T1000 (cell line): ENCODE data around the gene KIF7.
"Not testable (repeated sequence)": the region's sequence is repeated elsewhere in the genome, so short reads cannot be mapped to it uniquely, and the experiment has no call there.

Experiments
- DNase-seq: peaks from one replicate; lab custom pipeline; 2025; ENCODE audit warnings: mixed read lengths; lab: John Stamatoyannopoulos, UW

Gene KIF7

DNA sequence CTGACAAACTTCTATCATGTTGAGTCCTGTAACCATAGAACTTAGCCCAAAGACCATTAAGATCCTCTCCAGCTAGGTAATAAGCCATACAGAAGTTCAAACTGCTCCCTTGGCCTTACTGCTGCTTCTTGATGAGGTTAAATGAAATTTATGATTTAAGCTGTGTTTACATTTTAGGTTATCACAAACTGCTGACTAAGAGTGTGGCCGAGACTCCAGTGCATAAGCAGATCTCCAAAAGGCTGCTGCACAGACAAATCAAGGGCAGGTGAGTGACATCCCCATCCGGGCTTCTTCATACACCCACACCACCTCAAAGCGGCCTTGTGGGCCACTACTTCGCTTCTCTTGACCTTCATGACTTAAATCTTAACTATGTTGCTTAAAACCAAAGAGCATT lies 39.0 kb downstream of the KIF7 start:
- no peak for DNase-seq

GRCh38 chr15:89615135-89615534 lies 40.1 kb downstream of the KIF7 start:
- no peak for DNase-seq

DNA sequence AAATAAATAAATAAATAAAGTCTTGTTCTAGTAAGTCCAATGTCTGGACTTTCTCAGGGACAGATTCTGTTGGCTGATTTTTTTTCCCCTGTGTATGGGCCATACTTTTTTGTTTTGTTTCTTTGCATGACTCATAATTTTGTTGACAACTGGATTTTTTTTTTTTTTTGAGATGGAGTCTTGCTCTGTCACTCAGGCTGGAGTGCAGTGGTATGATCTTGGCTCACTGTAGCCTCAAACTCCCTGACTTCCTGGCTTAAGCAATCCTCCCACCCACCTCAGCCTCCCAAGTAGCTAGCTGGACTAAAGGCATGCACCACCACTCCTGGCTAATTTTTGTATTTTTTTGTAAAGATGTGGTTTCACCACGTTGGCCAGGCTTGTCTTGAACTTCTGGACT lies 41.1 kb downstream of the KIF7 start:
- no peak for DNase-seq

GRCh38 chr15:89613031-89613430 lies 42.2 kb downstream of the KIF7 start:
- no peak for DNase-seq

- no peak for DNase-seq
Observed at GRCh38 chr15:89611317-89611716, 44.0 kb downstream of the KIF7 start.

DNA sequence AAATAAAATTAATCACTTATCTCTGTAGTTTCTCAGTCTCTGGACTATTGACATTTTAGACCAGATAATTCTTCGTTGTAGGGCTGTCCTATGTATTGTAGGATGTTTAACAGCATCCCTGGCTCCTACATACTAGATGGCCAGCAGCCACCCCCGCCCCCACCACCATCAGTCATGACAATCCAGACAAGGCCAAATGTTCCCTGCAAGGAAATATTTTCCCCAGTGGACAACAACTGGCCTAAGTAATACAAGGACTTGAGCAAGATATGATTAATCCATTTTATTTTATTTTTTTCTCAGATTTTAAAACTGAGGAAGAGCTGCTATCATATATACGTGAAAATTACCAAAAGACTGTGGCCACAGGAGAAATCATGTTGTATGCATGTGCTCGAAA lies 56.2 kb downstream of the KIF7 start:
- DNase-seq = no peak

DNA sequence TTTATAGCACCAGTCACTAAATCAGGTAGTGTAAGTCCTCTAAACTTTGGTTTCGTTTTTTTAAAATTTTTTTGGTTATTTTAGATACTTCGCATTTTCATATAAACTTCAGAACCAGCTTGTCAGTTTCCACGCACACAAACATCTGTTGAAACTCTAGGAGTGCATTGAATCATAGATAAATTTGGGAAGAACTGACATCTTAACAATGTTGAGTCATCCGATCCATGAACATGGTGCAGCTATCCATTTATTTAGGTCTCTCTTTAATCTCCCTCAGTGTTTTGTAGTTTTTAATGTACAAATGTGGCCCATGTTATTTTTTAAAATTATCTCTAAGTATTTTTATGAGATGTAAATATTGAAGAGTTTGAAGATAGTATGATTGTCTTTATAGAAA lies 62.2 kb downstream of the KIF7 start:
- DNase-seq = no peak

DNA sequence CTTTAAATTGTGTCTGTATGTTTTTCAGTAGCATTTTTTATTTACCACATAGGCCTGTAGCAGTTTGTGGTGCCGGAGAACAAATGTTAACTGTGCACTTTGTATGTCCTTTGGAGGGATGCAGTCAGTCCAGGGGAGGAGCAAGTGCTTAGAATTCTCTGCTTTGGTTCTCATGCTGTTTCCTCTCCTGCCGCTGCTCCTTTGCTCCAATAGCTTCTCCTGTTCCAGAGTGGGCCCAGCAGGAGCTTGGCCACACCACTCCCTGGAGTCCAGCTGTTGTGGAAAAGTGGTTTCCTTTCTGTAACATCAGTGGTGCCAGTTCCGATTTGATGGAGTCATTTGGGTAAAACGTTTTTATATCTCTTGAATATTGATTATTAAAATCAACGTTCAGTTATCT lies 63.4 kb downstream of the KIF7 start:
- no peak for DNase-seq

DNA sequence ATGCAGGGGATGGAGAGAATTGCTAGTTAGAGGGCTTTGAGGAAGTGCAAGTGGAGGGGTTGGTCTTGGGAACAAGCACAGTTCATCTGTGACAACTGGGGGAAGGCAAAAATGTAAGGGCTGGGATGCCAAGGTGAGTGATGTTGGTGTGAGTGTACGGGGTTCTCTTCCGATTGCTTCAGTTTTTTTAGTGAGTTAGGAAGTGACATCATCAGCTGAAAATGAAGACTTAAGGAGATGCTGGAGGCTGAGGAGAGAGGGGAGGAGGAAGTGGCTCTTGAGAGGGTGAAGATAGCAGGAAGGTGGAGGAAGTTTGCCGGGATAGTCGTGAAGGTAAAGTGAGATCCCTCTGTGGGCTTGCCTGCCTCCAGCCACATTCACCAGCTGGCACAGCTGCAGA lies 67.3 kb downstream of the KIF7 start:
- no peak for DNase-seq

DNA sequence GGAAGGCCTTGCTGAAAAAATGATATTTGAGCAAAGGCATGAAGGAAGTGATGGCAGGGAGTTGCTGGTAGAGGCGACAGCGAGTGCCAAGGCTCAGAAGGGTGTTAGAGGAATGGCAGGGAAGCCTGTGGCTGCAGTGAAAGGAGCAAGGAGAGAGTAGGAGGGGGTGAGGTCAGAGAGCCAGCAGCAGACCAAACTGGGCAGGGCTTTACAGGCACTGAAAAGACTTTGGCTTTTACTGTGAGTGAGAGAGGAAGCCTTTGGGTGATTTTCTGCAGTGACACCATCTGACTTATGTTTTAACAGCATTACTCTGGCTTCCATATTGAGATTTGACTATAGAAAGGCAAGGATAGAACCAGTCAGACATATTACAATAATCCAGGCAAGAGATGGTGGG lies 68.6 kb downstream of the KIF7 start:
- no peak for DNase-seq

GRCh38 chr15:89580747-89581146 lies 74.5 kb downstream of the KIF7 start:
- not testable (repeated sequence) for DNase-seq

GRCh38 chr15:89578146-89578545 lies 77.1 kb downstream of the KIF7 start:
- DNase-seq = no peak
